ENCODE data around the gene PNPLA6.
"Not testable (repeated sequence)": the region's sequence is repeated elsewhere in the genome, so short reads cannot be mapped to it uniquely, and the experiment has no call there.

Gene PNPLA6

GRCh38 chr19:7554990-7555864 lies 19.7 kb downstream of the PNPLA6 start:
- peak; percentile 92 for DNase-seq (ENCODE audit: low read depth, low spot score)

GRCh38 chr19:7556696-7557315 lies 21.3 kb downstream of the PNPLA6 start:
- no peak for DNase-seq (ENCODE audit: low read depth, low spot score)

- DNase-seq (ENCODE audit: low read depth, low spot score): no peak
Observed at GRCh38 chr19:7558667-7559066, 23.1 kb downstream of the PNPLA6 start.

DNA sequence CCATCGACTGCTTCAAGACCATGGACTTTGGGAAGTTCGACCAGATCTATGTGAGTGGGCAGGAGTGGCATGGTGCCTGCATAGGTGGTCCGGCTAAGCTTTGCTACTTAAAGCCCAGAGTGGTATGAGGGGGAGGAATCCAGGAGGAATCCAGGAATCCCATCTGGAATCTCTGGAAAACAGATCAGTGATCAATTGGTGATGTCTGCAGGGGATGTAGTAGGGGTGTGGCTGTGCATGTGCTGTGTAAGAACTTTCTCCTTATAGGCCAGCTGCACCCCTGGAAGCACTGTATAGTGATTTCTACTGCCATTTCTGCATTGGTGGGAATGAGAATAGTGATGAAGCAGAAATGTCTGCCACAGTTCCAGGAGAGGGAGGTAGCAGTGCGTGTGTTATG lies 23.6 kb downstream of the PNPLA6 start:
- no peak for DNase-seq (ENCODE audit: low read depth, low spot score)

DNA sequence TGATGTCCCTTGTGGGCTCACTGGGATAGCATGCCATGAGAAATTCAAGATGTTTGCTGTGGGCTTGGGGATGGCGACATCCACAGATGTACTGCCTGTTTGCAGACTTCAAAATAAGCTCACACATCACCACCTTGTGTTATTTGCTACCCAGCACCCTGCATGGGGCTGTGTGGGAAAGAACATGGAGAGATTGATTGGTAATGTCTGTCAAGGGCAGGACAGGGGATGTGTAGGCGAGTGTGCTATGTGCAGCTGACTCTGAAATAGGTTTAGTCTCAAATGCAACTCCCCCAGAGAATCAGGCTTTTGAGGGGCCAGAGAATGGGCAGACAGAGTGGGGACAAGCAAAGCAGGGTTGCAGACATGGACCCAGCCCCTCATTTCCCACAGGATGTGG lies 24.7 kb downstream of the PNPLA6 start:
- DNase-seq (ENCODE audit: low read depth, low spot score): no peak

DNA sequence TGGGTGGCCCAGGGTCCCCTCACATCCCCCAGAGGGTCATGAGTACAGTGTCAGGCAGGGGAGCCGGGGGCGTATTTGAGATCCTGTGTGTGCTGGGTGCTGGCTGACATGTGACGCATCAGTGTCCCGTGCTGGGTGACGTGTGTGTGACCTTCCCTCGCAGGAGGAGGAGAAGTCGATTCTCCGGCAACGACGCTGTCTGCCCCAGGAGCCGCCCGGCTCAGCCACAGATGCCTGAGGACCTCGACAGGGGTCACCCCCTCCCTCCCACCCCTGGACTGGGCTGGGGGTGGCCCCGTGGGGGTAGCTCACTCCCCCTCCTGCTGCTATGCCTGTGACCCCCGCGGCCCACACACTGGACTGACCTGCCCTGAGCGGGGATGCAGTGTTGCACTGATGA lies 25.8 kb downstream of the PNPLA6 start:
- no peak for DNase-seq (ENCODE audit: low read depth, low spot score)

DNA sequence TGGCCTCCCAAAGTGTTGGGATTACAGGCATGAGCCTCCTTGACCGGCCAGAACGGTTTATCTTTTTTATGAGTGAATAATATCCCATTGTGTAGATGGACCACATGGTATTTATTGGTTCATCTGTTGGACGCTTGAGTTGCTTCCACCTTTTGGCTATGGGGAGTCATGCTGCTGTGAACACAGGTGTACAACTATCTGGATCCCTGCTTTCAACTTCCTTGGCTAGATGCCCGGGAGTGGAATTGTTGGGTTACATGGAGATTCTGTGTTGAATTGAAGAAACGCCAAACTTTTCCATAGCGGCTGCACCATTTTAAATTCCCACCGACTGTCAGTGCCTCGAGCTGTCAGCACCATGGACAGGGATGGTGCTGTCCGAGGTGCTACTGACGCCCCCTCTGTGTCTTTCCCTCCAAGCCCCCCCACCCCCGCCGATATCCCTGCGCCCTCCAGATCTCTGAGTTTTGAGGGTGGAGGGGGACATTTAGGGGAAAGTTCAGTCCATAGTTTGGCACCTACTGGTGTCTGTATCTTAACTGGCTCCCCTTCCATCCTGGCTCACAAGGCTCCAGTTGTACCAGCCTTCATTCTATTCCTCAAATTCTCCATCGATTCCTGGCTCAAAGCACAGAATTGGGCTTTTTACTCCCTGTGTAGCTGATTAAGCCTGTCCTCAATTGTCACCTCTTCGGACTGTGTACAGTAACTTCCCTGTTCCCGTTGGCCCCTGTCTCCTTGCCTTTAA lies 27.3 kb downstream of the PNPLA6 start:
- no peak for DNase-seq (ENCODE audit: low read depth, low spot score)

GRCh38 chr19:7564866-7565265 lies 29.3 kb downstream of the PNPLA6 start:
- DNase-seq (ENCODE audit: low read depth, low spot score): no peak

GRCh38 chr19:7565332-7565731 lies 29.8 kb downstream of the PNPLA6 start:
- DNase-seq (ENCODE audit: low read depth, low spot score): no peak

DNA sequence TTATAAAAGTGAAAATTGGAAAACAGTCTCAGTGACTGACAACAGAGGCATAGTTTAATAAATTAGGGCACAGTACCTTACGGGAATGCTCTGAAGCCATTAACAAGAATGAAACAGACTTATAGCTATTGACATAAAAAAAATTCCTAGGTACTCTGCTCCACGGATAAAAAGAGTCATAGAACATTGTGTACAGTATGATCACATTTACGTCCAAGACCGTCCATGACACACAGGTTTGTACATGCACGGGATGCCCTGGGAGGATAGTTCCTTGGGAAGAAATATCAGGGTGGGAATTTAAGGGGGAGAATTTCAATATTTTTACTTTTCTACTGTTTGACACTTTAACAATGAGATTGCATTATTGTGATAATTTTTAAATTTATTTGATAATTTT lies 35.2 kb downstream of the PNPLA6 start:
- no peak for DNase-seq (ENCODE audit: low read depth, low spot score)

DNA sequence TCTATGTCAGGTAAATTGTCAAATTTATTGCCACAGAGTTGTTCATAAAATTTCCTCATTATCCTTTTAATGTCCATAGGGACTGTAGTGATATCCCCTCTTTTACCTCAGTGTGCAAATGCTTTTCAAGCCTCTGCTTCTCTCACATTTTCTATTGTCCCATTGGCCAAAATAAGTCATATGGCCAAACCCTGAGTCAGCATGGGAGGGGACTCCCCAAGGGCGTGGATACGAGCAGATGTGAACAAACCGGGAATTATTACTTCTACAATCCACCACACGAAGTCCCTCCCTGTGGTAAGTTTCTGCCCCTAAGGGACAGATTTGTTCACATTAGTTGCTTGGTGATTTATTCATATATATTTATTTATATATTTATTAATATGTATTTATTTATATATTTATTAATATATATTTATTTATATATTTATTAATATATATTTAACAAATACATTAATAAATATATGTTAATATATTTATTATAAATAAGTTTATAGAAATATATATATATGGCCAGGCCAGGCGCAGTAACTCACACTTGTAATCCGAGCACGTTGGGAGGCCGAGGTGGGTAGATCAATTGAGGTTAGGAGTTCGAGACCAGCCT lies 40.0 kb downstream of the PNPLA6 start:
- no peak for DNase-seq (ENCODE audit: low read depth, low spot score)

GRCh38 chr19:7577422-7577821 lies 41.9 kb downstream of the PNPLA6 start:
- DNase-seq (ENCODE audit: low read depth, low spot score): not testable (repeated sequence)

DNA sequence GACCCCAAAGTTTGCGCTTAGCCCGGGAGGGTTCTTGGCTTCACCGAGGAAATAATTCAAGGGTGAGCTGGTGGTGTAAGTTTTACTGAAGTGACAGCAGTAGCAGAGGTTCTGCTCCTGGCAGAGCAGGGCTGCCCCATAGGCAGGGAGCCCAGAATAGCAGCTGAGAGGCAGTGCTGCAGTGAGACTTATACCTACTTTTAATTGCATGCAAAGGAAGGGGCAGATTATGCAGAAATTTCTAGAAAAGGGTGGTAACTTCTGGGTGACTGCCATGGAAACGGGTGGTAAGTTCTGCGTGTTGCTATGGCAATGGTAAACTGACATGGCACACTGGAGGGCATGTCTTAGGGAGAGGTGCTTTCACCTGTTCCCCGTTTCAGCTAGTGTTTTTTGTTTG lies 42.6 kb downstream of the PNPLA6 start:
- no peak for DNase-seq (ENCODE audit: low read depth, low spot score)

- no peak for DNase-seq (ENCODE audit: low read depth, low spot score)
Observed at GRCh38 chr19:7579182-7579581, 43.7 kb downstream of the PNPLA6 start.

GRCh38 chr19:7582446-7582845 lies 46.9 kb downstream of the PNPLA6 start:
- DNase-seq (ENCODE audit: low read depth, low spot score): no peak

GRCh38 chr19:7589822-7590221 lies 54.3 kb downstream of the PNPLA6 start:
- no peak for DNase-seq (ENCODE audit: low read depth, low spot score)

GRCh38 chr19:7590256-7590655 lies 54.7 kb downstream of the PNPLA6 start:
- DNase-seq (ENCODE audit: low read depth, low spot score): peak; percentile 82

DNA sequence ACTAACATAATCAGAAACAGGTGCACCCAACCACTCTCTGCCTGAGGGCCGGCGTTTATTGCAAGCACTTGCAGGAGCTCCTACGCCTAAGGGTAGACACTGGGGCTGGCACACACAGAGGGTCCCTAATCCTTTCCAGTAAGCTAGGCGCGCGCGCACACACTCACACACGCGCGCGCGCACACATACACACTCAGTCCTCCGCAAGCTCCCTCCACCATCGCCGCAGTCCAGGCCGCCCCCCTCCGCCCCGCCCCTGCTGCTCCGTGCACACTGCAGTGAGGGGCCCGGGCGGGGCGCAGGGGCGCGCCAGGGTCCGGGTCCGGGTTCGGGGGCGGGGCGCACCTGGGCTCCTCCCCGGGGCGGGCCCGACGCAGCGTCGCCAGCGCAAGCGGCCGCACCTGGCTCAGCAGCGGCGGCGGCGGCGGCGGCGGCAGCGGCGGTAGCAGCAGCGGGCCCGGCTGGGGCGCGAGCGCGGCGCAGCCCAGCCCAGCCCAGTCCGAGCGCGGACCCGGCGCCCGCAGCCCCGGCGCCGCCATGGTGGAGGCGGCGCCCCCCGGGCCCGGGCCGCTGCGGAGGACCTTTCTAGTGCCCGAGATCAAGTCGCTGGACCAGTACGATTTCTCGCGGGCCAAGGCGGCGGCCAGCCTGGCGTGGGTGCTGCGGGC lies 60.1 kb downstream of the PNPLA6 start, which contains the start of gene CAMSAP3:
Gene CAMSAP3, plus strand, starts transcription at position 398 of the 668 bp plus-strand sequence. Its CDS starts 140 bp downstream, at position 538.
- peak; percentile 69 for DNase-seq (ENCODE audit: low read depth, low spot score)

- no peak for DNase-seq (ENCODE audit: low read depth, low spot score)
Observed at GRCh38 chr19:7596211-7596937, 60.9 kb downstream of the PNPLA6 start.

DNA sequence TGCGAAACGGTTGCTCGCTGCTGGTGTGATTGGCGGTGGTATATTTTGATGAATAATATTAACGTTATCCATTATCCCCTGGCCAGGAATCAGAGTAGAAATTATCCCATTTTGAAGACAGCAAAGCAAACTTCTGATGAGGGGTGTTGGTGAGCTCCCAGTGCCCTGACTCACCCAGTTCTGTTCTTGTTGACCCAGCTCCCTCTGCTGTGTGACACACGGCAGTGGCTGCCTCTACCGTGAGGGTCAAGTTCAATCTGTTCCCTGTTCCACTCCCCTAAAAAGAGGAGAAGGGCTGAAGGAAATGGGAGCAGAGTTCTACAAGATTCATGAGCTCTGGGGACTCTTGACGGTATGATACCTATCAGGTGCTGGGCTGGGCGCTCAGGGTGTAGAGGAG lies 62.2 kb downstream of the PNPLA6 start:
- no peak for DNase-seq (ENCODE audit: low read depth, low spot score)

GRCh38 chr19:7598180-7598579 lies 62.7 kb downstream of the PNPLA6 start:
- DNase-seq (ENCODE audit: low read depth, low spot score): no peak
